Measurements from ENCODE around the gene EPHA4.

DNA sequence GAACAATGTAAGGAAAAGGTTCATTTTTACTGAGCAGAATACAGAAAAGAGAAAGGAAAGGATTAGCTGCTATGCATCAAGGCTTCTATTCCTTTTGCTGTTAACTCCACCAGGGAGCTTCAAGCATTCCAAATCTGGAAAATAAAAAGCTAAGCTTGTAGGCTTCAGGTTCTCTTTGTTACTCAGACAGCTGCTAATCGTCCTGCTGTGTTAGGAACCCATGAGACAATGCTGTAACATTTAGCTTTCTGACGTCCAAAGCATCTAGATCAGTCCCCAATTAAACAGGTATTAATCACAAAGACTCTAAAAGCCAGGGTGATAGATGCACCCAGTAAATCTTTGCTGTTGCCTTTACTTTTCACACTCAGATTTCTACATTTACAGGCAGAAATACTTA, 103.8 kb downstream of the EPHA4 start:
- TF ChIP-seq FOXS1 (CRISPR knock-in tag; IDR thresholded peaks at IDR 0.05) (no peak), POLR2A (IDR thresholded peaks at IDR 0.05; ENCODE audit: low read length) (no peak), RFX5 (IDR thresholded peaks at IDR 0.05) (no peak), RAD21 (conservative IDR thresholded peaks at IDR 0.05 in 1 of 2, IDR thresholded peaks at IDR 0.05 in 1 of 2) (no peak)
- TF ChIP-seq, protein P1, sequence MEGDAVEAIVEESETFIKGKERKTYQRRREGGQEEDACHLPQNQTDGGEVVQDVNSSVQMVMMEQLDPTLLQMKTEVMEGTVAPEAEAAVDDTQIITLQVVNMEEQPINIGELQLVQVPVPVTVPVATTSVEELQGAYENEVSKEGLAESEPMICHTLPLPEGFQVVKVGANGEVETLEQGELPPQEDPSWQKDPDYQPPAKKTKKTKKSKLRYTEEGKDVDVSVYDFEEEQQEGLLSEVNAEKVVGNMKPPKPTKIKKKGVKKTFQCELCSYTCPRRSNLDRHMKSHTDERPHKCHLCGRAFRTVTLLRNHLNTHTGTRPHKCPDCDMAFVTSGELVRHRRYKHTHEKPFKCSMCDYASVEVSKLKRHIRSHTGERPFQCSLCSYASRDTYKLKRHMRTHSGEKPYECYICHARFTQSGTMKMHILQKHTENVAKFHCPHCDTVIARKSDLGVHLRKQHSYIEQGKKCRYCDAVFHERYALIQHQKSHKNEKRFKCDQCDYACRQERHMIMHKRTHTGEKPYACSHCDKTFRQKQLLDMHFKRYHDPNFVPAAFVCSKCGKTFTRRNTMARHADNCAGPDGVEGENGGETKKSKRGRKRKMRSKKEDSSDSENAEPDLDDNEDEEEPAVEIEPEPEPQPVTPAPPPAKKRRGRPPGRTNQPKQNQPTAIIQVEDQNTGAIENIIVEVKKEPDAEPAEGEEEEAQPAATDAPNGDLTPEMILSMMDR (IDR thresholded peaks at IDR 0.05) = no peak
- TF ChIP-seq, protein P2, sequence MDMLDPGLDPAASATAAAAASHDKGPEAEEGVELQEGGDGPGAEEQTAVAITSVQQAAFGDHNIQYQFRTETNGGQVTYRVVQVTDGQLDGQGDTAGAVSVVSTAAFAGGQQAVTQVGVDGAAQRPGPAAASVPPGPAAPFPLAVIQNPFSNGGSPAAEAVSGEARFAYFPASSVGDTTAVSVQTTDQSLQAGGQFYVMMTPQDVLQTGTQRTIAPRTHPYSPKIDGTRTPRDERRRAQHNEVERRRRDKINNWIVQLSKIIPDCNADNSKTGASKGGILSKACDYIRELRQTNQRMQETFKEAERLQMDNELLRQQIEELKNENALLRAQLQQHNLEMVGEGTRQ (IDR thresholded peaks at IDR 0.05) = no peak
